GM18870 (cell line): ENCODE results near the gene ATP1A3.
"Not testable (repeated sequence)": the region's sequence is repeated elsewhere in the genome, so short reads cannot be mapped to it uniquely, and the experiment has no call there.

Experiments used
- ATAC-seq: cut with Tn5 transposase; IDR thresholded peaks from one replicate; pipeline ENCODE4 v1.9.1; 2021; ENCODE audit warnings: moderate library complexity; ENCODE audit not compliant: unreplicated experiment

Gene ATP1A3

DNA sequence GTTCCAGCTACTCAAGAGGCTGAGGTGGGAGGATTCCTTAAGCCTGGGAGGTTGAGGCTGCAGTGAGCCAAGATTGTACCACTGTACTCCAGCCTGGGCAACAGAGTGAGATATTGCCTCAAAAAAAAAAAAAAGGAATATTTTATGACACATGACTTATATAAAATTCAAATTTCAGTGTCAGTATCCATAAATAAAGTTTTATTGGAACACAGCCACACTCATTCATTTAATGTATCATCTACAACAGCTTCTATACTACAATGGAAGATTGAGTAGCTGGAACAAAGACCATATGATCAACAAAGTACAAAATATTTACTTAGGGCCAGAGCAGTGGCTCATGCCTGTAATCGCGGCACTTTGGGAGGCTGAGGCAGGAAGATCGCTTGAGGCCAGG lies 18.7 kb upstream of the ATP1A3 start:
- not testable (repeated sequence) for ATAC-seq

DNA sequence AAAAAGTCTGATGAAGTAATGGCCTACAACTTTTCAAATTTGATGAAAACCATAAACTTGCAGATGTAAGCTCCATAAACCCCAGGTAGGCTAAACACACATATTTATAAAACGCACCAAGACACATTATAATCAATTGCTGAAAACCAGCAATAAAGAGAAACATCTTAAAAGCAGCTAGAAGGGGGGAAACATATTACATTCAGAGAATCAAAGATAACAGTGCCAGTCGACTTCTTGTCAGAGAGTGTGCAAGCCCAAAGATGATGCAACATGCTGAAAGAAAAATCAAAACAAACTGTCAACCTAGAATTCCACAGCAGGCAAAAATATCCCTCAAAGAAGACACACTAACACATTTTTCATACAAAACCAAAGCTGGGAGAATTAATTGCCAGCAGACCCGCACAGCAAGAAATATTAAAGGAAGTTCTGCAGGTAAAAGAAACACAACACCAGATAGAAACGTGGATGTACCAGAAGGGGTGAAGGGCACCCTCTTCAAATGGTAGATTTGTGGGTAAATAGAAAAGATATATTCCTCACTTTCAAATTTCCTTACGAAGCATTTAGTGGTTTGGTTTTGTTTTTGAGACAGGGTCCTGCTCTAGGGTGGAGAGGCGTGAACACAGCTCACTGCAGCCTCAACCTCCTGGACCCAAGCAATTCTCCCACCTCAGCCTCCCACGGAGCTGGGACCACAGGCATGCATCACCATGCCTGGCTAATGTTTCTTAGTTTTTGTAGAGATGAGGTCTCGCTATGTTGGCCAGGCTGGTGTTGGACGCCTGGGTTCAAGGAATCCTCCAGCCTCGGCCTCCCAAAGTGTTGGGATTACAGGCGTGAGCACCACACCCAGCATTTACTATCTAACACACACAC lies 16.5 kb upstream of the ATP1A3 start:
- no peak for ATAC-seq

DNA sequence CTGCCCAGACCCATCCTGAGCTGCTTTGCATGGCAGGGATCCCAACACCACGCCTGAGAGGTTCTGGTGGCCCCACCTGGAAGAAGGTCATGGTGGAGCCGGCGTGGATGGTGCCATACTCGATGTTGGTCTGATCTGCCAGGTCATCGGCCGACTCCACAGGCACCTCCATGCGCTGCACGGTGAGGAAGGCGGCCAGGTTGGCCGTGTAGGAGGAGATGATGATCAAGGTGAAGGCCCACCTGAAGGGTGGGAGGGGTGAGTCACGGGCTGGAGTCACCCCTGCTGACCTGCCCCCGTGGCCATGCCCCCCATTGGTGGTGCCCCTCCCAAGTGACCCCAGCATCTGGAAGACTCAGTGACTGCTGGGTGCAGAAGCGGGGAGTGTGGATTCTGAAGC lies 12.5 kb upstream of the ATP1A3 start:
- ATAC-seq: no peak

DNA sequence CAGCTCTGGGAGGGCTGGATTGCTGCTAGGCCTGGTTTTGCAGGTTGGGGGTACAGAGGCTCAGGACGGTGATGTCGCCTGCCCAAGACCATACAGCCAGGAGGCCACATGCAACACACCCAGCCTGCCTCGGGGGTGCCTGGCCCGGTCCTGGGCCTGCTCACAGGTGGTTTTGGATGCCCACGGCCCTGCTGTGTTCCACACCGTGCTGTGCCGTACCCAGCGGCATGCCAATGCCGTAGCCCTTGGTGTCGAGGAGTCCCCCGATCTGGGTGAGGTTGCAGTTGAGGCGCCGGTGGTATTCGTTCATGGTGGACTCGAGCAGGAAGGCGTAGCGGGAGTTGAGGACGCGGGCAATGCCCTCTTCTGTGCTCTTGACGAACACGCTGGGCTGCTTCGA lies 11.5 kb upstream of the ATP1A3 start:
- no peak for ATAC-seq

DNA sequence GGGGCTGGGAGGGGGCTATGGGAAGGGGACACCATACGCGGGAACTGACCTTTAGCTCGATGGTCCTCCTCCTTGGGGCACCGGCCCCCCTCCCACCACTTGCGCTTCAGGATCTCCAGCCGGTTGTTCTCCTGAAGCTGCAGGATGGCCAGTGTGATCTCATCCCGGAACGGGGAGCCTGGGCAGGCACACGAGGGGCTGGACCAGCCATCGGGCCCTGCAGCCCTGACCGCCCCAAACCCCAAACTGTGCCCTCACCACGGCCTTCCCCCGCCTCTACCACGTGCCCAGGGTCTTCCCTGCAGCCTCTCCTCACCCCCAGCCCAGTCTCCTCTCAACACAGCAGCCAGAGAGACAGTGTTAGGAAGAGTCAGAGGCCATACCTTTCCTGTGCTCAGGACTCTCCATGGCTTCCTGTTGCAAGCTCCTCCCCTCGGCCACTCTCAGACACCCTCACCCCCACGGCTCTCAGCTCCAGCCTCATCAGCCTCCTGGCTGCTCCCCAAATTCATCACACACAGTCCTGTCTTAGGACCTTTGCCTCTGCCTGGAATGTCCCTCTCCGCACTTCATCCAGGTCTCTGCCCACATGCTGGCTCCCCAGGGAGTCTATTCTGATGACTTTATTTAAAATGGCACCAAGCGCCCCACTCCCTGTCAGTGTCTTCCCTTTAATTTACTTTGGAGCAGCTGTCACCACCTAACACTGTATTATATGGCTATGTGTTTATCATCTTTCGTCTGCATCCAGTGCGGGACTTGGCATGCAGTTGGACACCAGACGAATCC lies 9.7 kb upstream of the ATP1A3 start:
- ATAC-seq: no peak

DNA sequence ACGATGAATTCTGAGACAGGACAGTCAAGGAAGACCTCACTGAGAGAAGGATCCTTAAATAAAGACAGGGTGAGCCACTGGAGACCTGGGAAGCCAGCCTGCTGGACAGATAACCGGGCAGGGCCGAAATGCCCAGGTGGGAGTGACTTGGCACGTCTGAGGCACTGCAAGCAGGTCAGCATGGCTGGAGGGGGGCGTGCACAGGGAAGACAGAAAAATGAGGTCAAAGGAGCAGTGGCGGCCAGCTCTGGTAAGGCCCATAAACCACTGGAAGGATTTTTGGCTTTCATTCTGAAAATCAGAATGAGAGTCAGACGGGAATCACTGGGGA lies 5.8 kb upstream of the ATP1A3 start:
- ATAC-seq: no peak

DNA sequence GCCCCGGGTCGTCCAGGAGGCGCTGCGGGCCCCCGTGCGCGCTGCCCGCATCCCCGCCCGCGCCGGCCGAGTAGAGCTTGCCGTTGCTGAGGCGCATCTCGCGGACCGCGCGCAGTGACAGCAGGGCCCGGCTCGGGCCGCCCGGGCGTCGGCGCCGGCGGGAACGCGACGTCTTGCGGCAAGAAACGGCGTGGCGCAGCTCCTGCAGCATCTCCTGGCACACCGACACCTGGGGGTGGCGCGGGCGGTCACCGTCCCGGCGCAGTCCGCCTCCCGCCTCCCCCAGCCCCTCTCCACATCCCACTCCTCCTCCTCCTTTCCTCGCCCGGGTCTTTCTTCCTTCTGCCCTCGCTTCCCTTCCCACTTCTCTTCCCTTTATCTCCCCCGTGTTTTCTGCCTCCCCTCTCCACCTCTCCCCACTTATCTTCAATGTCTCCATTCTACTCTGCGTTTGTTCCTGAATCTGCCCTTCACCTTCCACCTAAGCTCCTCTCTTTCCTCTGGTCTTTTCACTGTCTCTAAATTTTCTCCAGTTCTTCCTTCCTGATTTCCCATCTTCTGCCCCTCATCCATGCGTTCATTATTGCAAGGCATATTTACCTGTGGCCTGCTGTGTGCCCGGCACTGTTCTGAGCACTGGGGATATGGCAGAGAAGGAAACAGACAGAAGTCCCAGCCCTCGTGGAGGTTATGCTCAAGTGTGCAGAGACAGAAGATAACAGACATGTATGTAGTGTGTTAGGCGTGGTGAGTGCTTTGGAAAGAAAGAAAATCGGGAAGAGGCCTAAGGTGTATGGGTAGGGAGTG lies 5.2 kb upstream of the ATP1A3 start:
- no peak for ATAC-seq

DNA sequence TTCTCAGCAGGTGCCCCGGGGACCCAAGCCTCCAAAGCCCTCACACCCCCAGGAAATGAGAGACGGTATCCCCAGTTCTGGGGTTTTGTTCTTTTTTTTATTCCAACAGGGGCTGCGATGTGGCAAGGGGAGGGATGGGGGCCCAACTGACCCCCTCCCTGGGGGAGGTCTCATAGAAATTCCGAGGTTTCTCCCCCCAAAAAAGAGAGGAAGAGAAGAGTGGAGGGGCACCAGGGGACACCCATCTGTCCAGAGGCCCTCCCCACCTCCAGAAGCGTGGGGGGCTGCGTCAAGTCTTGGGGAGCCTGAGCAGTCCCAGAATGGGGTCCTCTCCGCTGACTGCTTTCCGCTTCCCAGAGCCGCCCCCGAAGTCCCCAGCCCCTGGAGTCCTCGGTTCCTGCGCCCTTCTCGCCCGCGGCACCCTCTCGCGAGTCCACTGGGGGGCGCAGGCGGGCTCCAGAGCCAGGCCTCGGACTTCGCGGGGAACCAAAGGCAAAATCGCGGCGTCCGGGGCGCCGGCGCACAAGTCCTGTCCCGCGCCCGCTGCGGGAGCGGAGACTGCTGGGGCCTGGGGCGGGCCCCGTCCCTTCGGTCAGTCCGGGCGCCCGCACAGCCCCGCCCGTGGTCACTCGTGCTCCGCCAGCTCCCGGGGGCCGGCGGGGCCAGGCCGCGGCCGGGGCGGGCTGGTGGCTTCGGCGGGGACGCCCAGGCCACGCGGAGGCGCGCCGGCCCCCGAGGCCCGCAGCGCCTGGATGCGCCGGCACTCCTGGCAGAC lies 4.4 kb upstream of the ATP1A3 start:
- no peak for ATAC-seq

DNA sequence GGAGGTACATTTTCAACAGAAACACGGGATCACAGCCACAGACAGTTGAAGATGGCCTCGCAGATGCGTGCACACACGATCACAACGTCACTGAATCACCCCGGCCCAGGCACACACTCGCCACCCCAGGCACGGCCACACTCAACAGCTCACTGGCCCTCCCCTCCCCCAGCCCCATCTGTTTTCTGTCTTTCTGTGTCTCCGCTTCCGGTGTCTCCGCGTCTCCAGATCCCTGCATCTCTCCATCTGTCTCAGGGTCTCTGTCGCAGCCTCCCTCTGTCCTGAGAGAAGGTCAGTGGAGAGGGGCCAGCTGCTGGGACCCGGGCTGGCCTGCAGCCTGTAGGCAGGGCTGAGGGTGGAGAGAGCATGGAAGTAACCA lies 3.8 kb upstream of the ATP1A3 start:
- ATAC-seq: no peak

DNA sequence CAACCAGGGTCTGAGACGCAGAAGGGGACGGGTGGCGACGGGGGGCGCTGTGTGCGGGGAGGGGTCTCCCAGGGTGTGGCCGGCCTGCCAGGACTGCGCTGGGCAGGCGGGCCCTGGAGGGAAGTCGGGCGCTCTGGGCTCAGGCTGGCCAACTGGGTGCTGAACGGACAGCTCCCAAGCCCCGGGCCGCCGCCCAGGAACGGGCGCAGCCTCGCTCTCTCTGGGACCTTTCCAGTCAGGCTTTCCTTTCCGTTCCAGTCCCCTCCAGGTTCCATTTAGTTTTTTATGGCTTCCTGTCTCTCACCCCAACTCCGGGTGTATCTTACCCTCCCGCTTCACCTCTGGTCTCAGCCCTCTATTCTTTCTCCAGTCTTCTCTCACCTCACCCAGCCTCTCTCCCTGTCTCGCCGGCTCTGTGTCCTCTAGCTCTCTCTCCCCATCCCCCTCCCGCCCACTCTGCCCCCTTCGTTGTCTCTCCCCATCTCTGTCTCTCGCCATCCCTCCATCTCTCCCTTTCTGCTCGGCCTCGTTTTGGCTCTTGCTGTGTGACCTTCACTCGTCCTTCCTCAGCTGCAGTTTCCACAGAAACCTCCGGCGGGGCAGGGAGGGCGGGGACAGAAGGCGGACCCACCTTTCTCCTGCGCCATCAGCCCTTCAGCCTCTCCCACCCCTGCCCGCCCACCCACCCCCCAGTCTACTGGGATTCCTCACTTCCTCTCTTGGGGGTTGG lies 3.3 kb upstream of the ATP1A3 start:
- ATAC-seq: no peak

DNA sequence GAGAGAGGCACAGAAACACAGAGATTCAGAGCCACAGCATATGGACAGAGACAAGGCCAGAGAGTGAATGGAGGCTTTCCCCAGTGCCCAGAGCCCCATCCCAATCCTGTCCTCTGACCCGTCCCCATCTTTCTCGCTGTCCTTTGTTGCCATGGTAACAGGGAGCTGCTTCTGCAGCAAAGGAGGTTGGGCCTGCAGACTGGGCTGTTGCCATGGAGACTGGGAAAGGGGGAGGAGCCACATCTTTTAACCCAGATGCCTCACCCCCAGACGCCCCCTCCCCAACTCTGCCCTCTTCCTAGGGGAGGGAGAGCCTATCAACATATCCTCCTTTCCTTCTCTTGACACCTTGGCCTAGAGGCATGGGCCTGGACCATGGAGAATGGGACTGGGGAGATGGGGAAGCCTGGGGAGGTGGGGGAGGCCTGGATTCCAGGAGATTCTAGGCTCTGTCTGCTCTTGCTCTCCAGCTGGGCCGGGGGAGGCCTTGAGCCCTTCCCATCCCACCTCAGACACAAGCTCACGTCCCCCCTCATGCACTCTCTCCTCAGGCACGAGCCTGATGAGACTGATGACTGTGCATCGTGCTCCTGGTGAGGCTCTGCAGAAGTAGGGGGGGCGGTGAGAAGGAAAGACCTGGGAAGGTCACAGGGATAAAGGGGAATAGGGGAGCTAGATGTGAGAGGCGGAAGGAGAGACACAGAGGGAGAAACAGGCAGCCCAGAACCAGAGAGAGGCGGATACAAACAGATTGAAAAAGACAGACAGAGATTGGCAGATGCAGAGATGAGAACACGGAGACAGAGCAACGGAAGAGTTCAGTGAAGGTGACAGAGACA lies 2.1 kb upstream of the ATP1A3 start:
- ATAC-seq: no peak

DNA sequence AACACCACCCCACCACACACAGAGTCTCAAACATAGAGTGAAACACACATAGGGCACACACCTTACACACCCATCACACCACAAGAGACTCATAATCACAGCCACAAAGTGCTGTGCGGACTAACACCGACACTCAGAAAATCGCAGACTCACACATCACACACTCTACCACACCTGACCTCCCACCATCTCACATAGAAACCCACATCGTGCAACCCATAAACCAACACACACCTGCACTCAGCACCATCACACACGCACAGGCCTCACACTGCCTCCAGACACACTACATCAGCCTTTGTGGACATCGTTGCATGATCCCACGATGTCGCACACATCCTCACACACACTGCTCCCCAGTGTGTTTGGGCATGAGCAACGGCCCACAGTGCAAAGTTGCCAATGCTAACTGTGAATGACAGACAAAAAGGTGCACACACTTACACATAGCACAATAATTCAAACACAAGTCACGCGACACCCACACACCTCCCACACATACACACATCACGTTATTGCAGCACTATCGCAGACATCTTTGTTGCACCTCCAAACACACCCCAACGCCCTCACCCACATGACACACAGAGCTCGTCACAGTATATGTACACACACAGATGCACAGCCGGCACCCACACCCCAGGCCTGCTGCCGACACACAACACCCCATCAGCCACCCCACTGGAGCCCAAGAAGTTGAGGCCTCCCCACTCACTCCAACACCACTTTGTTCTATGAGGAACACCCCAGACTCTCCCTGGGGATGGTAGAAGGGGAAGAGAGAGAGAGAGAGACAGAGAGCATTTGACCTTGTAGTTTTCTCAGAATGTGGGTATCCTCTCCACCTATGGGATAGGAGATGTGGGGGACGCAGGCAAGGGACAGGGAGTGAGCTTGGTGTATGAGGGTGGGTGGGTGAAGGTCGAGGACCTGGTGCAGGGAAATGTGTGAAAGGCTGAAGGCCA lies 1.2 kb upstream of the ATP1A3 start:
- no peak for ATAC-seq

DNA sequence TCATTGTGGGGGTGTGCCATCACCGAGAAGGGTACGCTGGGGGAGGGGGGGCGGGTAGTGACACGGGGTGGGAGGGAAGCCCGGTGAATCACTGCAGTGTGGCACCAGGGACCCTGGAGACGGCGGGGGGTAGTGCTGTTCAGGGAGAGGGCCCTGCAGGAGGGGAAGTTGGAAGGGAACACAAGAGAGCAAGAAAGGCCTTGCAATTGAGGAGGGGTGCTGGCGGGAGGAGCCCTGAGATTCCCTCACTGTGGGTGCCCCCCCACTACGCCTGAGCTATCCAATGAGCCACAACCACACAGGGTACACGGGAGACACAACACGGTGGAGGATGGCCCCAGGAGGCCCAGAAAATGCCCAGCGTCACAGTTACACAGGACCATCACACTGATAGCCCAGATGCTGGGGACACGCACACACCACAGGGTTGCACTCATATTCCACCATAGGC lies 516 bp upstream of the ATP1A3 start:
- ATAC-seq: no peak

DNA sequence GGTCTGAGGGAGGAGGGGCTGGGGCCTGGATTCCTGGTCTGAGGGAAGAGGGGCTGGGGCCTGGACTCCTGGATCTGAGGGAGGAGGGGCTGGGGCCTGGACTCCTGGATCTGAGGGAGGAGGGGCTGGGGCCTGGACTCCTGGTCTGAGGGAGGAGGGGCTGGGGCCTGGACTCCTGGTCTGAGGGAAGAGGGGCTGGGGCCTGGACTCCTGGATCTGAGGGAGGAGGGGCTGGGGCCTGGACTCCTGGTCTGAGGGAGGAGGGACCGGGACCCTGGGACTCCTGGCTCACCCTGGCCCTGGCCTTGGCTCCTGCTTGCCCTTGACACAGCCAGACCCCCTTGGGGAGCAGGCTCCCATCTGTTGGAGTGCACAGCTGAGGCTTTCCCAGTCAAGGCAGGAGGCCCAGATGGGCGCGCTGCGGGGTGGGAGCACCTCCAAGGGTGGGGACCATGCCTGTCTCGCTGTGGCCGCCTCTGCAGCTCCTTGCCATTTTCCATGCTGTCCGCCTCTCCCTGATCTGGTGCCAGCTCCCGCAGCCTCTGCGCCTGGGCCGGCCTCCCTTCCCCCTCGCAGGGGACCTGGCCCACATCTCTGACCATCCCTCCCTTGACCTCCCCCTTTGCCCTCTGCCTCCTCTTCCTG lies 2.0 kb downstream of the ATP1A3 start:
- ATAC-seq: not testable (repeated sequence)

DNA sequence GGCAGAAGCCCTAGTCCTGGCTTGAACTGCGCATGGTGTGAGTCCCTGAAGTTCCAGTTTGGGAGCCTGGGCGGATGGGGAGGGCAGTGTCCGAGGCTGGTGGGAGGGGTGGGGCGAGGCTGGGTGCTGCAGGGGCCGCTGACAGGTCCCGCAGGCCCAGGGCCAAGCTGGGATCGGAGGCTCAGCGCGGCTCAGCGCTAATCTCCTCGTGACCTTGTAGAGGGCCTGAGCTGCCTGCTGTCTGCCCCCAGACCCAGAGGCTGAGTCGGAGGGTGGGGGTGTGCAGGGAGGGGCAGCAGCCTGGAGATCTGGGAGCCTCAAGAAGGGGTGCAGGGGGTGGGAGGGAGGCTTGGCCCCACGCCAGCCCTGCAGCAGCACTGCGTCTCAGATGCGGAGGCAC lies 3.0 kb downstream of the ATP1A3 start:
- no peak for ATAC-seq

DNA sequence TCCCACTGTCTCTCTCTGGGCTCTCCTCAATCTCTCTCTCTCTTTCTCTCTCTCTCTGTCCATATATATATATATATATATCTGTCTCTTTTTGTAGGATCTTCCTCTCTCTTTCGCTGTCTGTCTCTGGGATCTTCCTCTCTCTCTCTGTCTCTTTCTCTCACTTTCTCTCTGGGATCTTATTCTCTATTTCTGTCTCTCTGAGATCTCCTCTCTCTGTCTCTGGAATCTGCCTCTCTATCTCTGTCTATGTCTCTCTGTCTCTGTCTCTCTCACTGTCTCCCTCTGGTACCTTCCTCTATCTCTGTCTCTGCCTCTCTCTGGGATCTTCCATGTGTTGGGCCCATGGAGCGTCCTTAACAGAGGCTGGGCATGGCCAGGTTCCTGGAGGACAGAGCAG lies 3.4 kb downstream of the ATP1A3 start:
- no peak for ATAC-seq

DNA sequence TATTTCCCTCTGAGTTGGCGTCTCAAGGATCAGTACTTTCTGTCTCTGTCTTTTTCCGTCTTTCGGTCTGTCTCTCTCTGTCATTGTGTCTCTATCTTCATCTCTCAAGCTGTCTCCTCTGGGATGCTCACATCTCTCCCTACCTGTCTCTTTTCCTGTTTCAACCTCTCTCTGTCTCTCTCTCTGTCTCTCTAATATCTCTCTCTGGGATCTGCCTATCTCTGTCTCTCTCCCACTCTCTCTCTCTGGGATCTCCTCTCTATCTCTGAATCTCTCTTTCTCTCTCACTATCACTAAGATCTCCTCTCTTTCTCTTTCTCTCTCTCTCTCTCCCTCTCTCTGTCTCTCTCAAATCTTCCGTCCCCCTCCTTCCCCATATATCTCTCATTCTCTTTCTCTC lies 4.0 kb downstream of the ATP1A3 start:
- ATAC-seq: no peak

DNA sequence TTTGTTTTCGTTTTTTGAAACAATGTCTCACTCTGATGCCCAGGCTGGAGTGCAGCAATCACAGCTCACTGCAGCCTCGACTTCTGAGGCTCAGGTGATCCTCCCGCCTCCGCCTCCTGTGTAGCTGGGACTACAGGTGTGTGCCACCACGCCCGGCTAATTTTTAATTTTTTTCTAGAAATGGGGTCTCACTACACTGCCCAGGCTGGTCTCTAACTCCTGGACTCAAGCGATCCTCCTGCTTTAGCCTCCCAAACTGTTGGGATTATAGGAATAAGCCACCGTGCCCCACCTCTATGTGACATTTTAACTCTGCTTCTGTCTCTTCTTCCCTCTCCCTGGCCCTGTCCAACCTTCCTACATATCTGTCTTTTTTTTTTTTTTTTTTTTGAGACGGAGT lies 5.1 kb downstream of the ATP1A3 start:
- no peak for ATAC-seq
